ENCODE results near the gene CCBE1. TPM values are rescaled to one million over a fixed set of nuclear protein-coding genes. Genes with fewer than 3 reads are reported as not detected.

The CCBE1 gene
- total and polyA plus RNA-seq, 2 of the 4 experiments (the other 2 are of a cell fraction) = 64.8 to 148 TPM

DNA sequence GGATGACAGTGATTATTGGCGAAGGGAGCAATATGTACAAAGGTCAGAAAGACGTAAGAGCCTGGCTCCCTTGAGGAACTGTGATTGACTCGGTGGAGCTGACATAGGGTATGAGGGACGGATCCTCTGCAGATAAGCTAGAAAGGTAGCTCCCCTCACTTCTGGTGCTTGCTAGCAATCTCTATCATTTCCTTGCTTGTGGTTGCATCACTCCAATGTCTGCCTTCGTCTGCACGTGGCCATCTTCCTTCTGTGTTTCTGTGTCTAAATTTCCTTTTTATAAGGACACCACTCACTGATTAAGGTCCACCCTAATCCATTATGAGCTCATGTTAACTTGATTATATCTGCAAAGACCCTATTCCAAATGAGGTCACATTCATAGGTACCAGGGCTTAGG is 315.3 kb downstream of the CCBE1 start:
- Histone ChIP-seq H4K5ac (ENCODE audit: low read depth, low read length) (no peak overlapping the region), H3K4me1 (ENCODE audit: control insufficient read depth, insufficient read depth, low read length) (no peaks in the 10 kb centered on the region), H2AK9ac (replicated peaks; ENCODE audit: low read depth, low read length, poor library complexity) (no peak overlapping the region), H3K9ac (ENCODE audit: low read depth, low read length) (no peak overlapping the region), H2AK5ac (ENCODE audit: low read depth, low read length) (no peak overlapping the region), H2BK20ac (ENCODE audit: low read depth, low read length) (no peak overlapping the region), H2BK5ac (ENCODE audit: low read depth, low read length, poor library complexity, severe bottlenecking) (no peak overlapping the region), H3K23ac (ENCODE audit: low read depth, low read length) (no peak overlapping the region), H4K91ac (ENCODE audit: insufficient read depth, low read depth, low read length) (no peak overlapping the region), H3K56ac (ENCODE audit: extremely low read depth, insufficient read depth, low read length) (no peak overlapping the region), H3K36me3 (ENCODE audit: control insufficient read depth, insufficient read depth, low read length) (no peaks in the 10 kb centered on the region), H3K14ac (replicated peaks; ENCODE audit: low read depth, low read length) (no peak overlapping the region), H3K18ac (ENCODE audit: low read depth, low read length) (no peak overlapping the region), H2BK120ac (ENCODE audit: low read depth, low read length) (no peak overlapping the region), H2AFZ (replicated peaks; ENCODE audit: low read length, poor library complexity) (no peak overlapping the region), H2BK15ac (ENCODE audit: low read depth, low read length) (no peak overlapping the region), H3K4me3 (ENCODE audit: insufficient read depth, low read depth, low read length) (no peak overlapping the region), H3K4me2 (ENCODE audit: low read depth, low read length) (no peak overlapping the region), H3K27me3 (ENCODE audit: control insufficient read depth, insufficient read depth, low read length) (peaks cover 17% of the 10 kb centered on the region), H4K20me1 (ENCODE audit: insufficient read depth, low read length) (no peaks in the 10 kb centered on the region), H3K4ac (ENCODE audit: low read depth, low read length) (no peak overlapping the region), H3K79me1 (ENCODE audit: low read depth in 1 of 2, low read length in 2 of 2) (no peaks in the 10 kb centered on the region), H3K9me3 (ENCODE audit: control insufficient read depth, insufficient read depth, low read length) (no peaks in the 10 kb centered on the region; the same call in 1 of the 2 replicates), H3K27ac (ENCODE audit: insufficient read depth, low read length) (no peak overlapping the region), H4K8ac (ENCODE audit: low read depth in 2 of 2, low read length in 2 of 2) (no peak overlapping the region), H3K9me1 (ENCODE audit: insufficient read depth, low read length) (no peaks in the 10 kb centered on the region)
- no TSS peak for BruUV-seq (replicated peaks)
- ChIA-PET CTCF (interaction anchor here (1.0 kb wide), 1 partner anchor 21 kb away, joined by 3 read pairs; no protein-coding TSS in a partner anchor), POLR2A (ENCODE audit: unreplicated experiment) (no interaction called here)
- ATAC-seq (ENCODE audit: low read depth) = no peak
- dilution Hi-C loops (cut with HindIII; ENCODE audit: low sequenced_read_pairs, unreplicated experiment) (no loop called here), in situ Hi-C loops (cut with MboI; ENCODE audit: low sequenced_read_pairs) (no loop called here), intact Hi-C loops (cut with micrococcal nuclease) (loop anchor here (5.0 kb wide), 1 partner anchor 65 kb away; the partner anchor contains the start of gene CPLX4)
- DNase-seq = no peak
- no peak for TF ChIP-seq RCOR1 (IDR thresholded peaks at IDR 0.05; ENCODE audit: insufficient replicate concordance, low read length)
- no peak for TF ChIP-seq BHLHE40 (IDR thresholded peaks at IDR 0.05; ENCODE audit: low read depth, low read length)
- TF ChIP-seq, protein P1, sequence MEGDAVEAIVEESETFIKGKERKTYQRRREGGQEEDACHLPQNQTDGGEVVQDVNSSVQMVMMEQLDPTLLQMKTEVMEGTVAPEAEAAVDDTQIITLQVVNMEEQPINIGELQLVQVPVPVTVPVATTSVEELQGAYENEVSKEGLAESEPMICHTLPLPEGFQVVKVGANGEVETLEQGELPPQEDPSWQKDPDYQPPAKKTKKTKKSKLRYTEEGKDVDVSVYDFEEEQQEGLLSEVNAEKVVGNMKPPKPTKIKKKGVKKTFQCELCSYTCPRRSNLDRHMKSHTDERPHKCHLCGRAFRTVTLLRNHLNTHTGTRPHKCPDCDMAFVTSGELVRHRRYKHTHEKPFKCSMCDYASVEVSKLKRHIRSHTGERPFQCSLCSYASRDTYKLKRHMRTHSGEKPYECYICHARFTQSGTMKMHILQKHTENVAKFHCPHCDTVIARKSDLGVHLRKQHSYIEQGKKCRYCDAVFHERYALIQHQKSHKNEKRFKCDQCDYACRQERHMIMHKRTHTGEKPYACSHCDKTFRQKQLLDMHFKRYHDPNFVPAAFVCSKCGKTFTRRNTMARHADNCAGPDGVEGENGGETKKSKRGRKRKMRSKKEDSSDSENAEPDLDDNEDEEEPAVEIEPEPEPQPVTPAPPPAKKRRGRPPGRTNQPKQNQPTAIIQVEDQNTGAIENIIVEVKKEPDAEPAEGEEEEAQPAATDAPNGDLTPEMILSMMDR (conservative IDR thresholded peaks at IDR 0.05; ENCODE audit: low read depth, low read length) = no peak
- no peak for TF ChIP-seq POLR2A (IDR thresholded peaks at IDR 0.05; ENCODE audit: low read depth, low read length)
- TF ChIP-seq FOS (IDR thresholded peaks at IDR 0.05; ENCODE audit: low read depth, low read length) = no peak
- TF ChIP-seq, protein P2, sequence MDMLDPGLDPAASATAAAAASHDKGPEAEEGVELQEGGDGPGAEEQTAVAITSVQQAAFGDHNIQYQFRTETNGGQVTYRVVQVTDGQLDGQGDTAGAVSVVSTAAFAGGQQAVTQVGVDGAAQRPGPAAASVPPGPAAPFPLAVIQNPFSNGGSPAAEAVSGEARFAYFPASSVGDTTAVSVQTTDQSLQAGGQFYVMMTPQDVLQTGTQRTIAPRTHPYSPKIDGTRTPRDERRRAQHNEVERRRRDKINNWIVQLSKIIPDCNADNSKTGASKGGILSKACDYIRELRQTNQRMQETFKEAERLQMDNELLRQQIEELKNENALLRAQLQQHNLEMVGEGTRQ (IDR thresholded peaks at IDR 0.05; ENCODE audit: low read depth, low read length) = no peak
- no peak for TF ChIP-seq RFX5 (IDR thresholded peaks at IDR 0.05; ENCODE audit: low read depth, low read length)
- TF ChIP-seq NFE2L2 (IDR thresholded peaks at IDR 0.05; ENCODE audit: low read depth, low read length) = no peak
- TF ChIP-seq MAZ (IDR thresholded peaks at IDR 0.05; ENCODE audit: borderline replicate concordance, low read depth, low read length) = no peak
- TF ChIP-seq SMC3 (IDR thresholded peaks at IDR 0.05; ENCODE audit: low read depth, low read length) = no peak
- TF ChIP-seq, protein P3, sequence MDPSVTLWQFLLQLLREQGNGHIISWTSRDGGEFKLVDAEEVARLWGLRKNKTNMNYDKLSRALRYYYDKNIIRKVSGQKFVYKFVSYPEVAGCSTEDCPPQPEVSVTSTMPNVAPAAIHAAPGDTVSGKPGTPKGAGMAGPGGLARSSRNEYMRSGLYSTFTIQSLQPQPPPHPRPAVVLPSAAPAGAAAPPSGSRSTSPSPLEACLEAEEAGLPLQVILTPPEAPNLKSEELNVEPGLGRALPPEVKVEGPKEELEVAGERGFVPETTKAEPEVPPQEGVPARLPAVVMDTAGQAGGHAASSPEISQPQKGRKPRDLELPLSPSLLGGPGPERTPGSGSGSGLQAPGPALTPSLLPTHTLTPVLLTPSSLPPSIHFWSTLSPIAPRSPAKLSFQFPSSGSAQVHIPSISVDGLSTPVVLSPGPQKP (IDR thresholded peaks at IDR 0.05; ENCODE audit: borderline replicate concordance, low read depth, low read length) = no peak
- TF ChIP-seq MAFK (IDR thresholded peaks at IDR 0.05; ENCODE audit: low read depth, low read length) = no peak
- no peak for TF ChIP-seq RAD21 (IDR thresholded peaks at IDR 0.05; ENCODE audit: low read length)
- TF ChIP-seq CEBPB (IDR thresholded peaks at IDR 0.05; ENCODE audit: low read depth, low read length) = no peak
- no peak for TF ChIP-seq CHD1 (IDR thresholded peaks at IDR 0.05; ENCODE audit: low read depth, low read length)
- WGBS, 2 experiments (ENCODE audit: extremely low coverage in 2 of 2, insufficient read length in 1 of 2) = 100% methylated on average over 1 of the region's 6 CpGs; no CpG with 5 or more reads in 1 of the 2 experiments

Measured in IMR-90 (cell line).